Adrenal gland (tissue), 12 donors: ENCODE results near the gene MFSD2A. TPM values are rescaled to one million over a fixed set of nuclear protein-coding genes. Genes with fewer than 3 reads are reported as not detected.
"Not testable (repeated sequence)": the region's sequence is repeated elsewhere in the genome, so short reads cannot be mapped to it uniquely, and the experiment has no call there.

Source experiments
- DNase-seq, 7 donors: peaks; one replicate each; pipeline ENCODE4 v3.0.0-alpha.2; 2019 to 2020
- H3K27ac ChIP-seq, 5 donors: fragments of 200-600 bp; sonication (generic) in 4 of 5; 1 replicate in 3 of 5; 2 replicates in 2 of 5; pipeline versions ENCODE4 v1.5.1 to v1.8.0; 2016 to 2020; ENCODE audit warnings: mild to moderate bottlenecking in 1 of 5
- H3K27me3 ChIP-seq: fragments of 200-600 bp; 2 replicates; pipeline ENCODE4 v1.8.0; 2021
- H3K36me3 ChIP-seq, 2 donors: fragments of 200-600 bp; replicated peaks in 1 of 2; 1 replicate in 1 of 2; 2 replicates in 1 of 2; pipeline versions ENCODE4 v1.5.1 to v1.8.0; 2018 to 2022
- H3K4me1 ChIP-seq, 2 donors: fragments of 200-600 bp; replicated peaks in 1 of 2; 1 replicate in 1 of 2; 2 replicates in 1 of 2; pipeline versions ENCODE4 v1.5.1 to v1.8.0; 2018 to 2021
- H3K4me3 ChIP-seq, 4 donors: fragments of 200-600 bp; sonication (generic) in 3 of 4; one replicate each; pipeline ENCODE4 v1.5.1; 2016 to 2018
- H3K9me3 ChIP-seq, 3 donors: fragments of 200-600 bp; sonication (generic) in 1 of 3; replicated peaks in 1 of 3; 1 replicate in 2 of 3; 2 replicates in 1 of 3; pipeline versions ENCODE4 v1.5.1 to v1.8.0; 2016 to 2021
- CTCF ChIP-seq, 6 experiments: fragments of 450-650 bp in 4 of 6; fragments of 200-600 bp in 2 of 6; sonication (generic) in 1 of 6; IDR thresholded peaks; 1 replicate in 5 of 6; 2 replicates in 1 of 6; pipeline versions ENCODE4 v1.5.1 to v1.8.0; 2016 to 2021; ENCODE audit warnings: antibody characterized with exemption in 6 of 6, mild to moderate bottlenecking in 2 of 6, moderate library complexity in 1 of 6
- POLR2A ChIP-seq, 2 donors: fragments of 450-650 bp; IDR thresholded peaks; one replicate each; pipeline ENCODE4 v1.6.1; 2017; ENCODE audit warnings: antibody characterized with exemption in 2 of 2, mild to moderate bottlenecking in 2 of 2, moderate library complexity in 1 of 2
- WGBS, 4 donors: extraction: QIAGEN DNeasy Blood & Tissue Kit in 2 of 4; methylation state at CpG; one replicate each; pipeline versions ENCODE4 v1.1.5 to v1.1.7; 2013 to 2017; 5-methylcytosine and 5-hydroxymethylcytosine counted together
- intact Hi-C, 2 donors: fragments of 100-400 bp; cut with DNase I; formaldehyde crosslinking; loops; one replicate each; pipeline versions ENCODE4 v1.14.1 to v1.15.0; 2022 to 2023
- polyA plus RNA-seq, 3 donors: library from polyadenylated mRNA; stranded (reverse); fragments of 200-250 nt in 2 of 3; fragments of 350-450 nt in 1 of 3; fragmentation: Illumina TruSeq in 1 of 3; extraction: RNeasy Lipid Tissue Mini Kit (QIAGEN cat#74804) in 1 of 3; gene quantifications; one replicate each; pipeline ENCODE4 v1.2.3, GENCODE V29; 2013 to 2014
- total RNA-seq, 9 donors: library from RNA; depleted of rRNA in 4 of 9; stranded (reverse); fragments of >200 nt in 4 of 9; fragments of 120-200 nt in 1 of 9; fragmentation: NEBNext Ultra II Directional in 1 of 9; extraction: Animal tissue kit (Norgen Biotek cat#: 25700) in 1 of 9; gene quantifications; one replicate each; pipeline versions ENCODE4 v1.1.0 to v1.2.4, GENCODE V29; 2013 to 2023
- donor health status: healthy with polysubstance abuse.
- donor health status: Bipolar disorder and iron deficiency.
- donor health status: DM: yes; HTN: yes; CAD: no.
- donor health status: DM: no; HTN: no; CAD: no.
- donor health status: DM: no; HTN: no; CAD: no.
- donor health status: DM: yes; HTN: yes; CAD: no.

The MFSD2A gene
- total and polyA plus RNA-seq, 12 donors = 0.17 to 3.2 (median 1.3) TPM

DNA sequence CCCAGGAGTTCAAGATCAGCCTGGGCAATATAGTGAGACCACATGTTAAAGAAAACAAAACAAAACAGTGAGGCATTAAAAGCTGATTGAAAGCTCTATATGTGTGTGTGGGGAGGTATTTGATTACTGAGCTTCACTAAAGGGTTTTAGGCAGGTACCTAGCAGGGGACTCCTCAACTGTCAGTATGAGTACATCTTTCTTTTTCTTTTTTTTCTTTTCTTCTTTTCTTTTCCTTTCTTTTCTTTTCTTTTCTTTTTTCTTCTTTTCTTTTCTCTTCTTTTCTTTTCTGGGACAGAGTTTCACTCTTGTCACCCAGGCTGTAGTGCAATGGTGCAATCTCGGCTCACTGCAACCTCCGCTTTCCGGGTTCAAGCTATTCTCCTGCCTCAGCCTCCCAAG, 44.7 kb upstream of the MFSD2A start:
- no peaks in the 10 kb centered on the region for H3K4me1 ChIP-seq
- TF ChIP-seq POLR2A (IDR thresholded peaks at IDR 0.05) = no peak
- TF ChIP-seq CTCF (IDR thresholded peaks at IDR 0.05) = no peak
- no peaks in the 10 kb centered on the region for H3K36me3 ChIP-seq
- 89 to 97% (median 92%) methylated on average over 3 of the region's 3 CpGs for WGBS, 4 donors
- no peak for DNase-seq
- H3K27me3 ChIP-seq = peaks cover 7% of the 10 kb centered on the region
- no peak overlapping the region for H3K27ac ChIP-seq
- no peak overlapping the region for H3K4me3 ChIP-seq
- intact Hi-C loops = no loop called here
- H3K9me3 ChIP-seq = no peaks in the 10 kb centered on the region

- whole genome bisulfite sequencing, 4 donors = 92 to 100% (median 95%) methylated on average over 3 to 18 of the region's 30 CpGs; no CpG with 5 or more reads in 1 of the 4 donors
- H3K9me3 ChIP-seq, intact Hi-C loops, DNase-seq, H3K4me3 ChIP-seq, H3K4me1 ChIP-seq, H3K36me3 ChIP-seq, H3K27me3 ChIP-seq, H3K27ac ChIP-seq: not testable (repeated sequence)
These were observed 41.8 kb upstream of the MFSD2A start for GRCh38 chr1:39913136-39913535.

DNA sequence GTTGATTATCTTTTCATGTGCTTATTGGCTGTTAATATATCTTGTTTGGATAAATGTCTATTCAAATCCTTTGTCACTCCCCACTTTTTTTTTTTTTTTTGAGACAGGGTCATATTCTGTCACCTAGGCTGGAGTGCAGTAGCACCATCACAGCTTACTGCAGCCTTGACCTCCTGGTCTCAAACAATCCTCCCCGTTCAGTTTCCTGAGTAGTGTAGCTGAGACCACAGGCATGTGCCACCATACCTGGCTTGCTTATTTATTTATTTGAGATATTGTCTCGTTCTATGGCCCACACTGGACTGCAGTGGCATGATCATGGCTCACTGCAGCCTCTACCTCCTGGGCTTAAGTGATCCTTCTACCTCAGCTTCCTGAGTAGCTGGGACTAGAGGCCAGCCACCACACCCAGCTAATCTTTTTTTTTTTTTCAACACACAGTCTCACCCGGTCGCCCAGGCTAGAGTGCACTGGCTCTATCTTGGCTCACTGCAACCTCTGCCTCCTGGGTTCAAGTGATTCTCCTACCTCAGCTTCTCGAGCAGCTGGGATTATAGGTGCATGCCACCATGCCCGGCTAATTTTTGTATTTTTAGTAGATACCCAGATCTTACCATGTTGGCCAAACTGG, 39.3 kb upstream of the MFSD2A start:
- Histone ChIP-seq H3K9me3 (no peaks in the 10 kb centered on the region), H3K27me3 (peaks cover 7% of the 10 kb centered on the region), H3K36me3 (no peaks in the 10 kb centered on the region), H3K4me3 (no peak overlapping the region), H3K27ac (no peak overlapping the region), H3K4me1 (no peaks in the 10 kb centered on the region)
- DNase-seq = no peak
- intact Hi-C loops = no loop called here
- 79 to 83% (median 83%) methylated on average over 6 of the region's 6 CpGs for WGBS, 4 donors
- TF ChIP-seq CTCF (IDR thresholded peaks at IDR 0.05) = no peak
- no peak for TF ChIP-seq POLR2A (IDR thresholded peaks at IDR 0.05)

GRCh38 chr1:39917825-39918224, 37.1 kb upstream of the MFSD2A start:
- H3K36me3 ChIP-seq = no peaks in the 10 kb centered on the region
- peaks cover 4% of the 10 kb centered on the region for H3K27me3 ChIP-seq
- no peaks in the 10 kb centered on the region for H3K9me3 ChIP-seq
- DNase-seq = no peak
- 79 to 95% (median 86%) methylated on average over 2 of the region's 2 CpGs for WGBS, 4 donors
- no peak for TF ChIP-seq POLR2A (IDR thresholded peaks at IDR 0.05)
- TF ChIP-seq CTCF (IDR thresholded peaks at IDR 0.05) = no peak
- intact Hi-C loops = no loop called here
- H3K27ac ChIP-seq = no peak overlapping the region
- H3K4me3 ChIP-seq = no peak overlapping the region
- no peaks in the 10 kb centered on the region for H3K4me1 ChIP-seq

DNA sequence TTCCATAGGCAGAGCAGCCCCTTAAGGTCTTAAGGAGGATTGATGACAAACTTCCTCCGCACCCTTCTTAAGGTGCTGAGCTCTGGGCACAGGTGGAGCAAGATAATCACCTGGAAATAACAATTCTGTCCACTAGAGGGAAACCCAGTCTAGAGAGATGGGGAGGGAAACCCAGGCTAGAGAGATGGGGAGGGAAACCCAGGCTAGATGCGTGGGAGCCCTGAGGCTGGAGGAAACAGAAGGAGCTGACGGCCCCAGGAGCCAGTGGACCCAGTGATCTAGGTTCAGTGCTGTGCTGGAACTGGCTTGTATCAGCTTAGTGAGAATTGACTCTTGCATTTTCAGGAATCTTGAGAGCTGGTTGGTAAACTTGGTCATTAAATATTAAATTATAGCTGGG, 35.4 kb upstream of the MFSD2A start:
- no peaks in the 10 kb centered on the region for H3K36me3 ChIP-seq
- intact Hi-C loops = no loop called here
- H3K9me3 ChIP-seq = no peaks in the 10 kb centered on the region
- no peak overlapping the region for H3K4me3 ChIP-seq
- no peak for TF ChIP-seq POLR2A (IDR thresholded peaks at IDR 0.05)
- TF ChIP-seq CTCF (IDR thresholded peaks at IDR 0.05) = peak; percentile 14 to 57 (median 52)
- H3K27me3 ChIP-seq = peaks cover 4% of the 10 kb centered on the region
- DNase-seq = peak in 3 of 7 donors; percentile 27 to 53 (median 32)
- H3K27ac ChIP-seq = no peak overlapping the region
- H3K4me1 ChIP-seq = no peaks in the 10 kb centered on the region
- WGBS, 4 donors = 28 to 44% (median 34%) methylated on average over 3 of the region's 3 CpGs
